WTC11 (cell line): ENCODE measurements around the gene DALRD3.

ENCODE experiments used
- CREB1 ChIP-seq: sonication (generic); formaldehyde crosslinking; IDR thresholded peaks from 2 replicates; pipeline ENCODE4 v1.8.0; 2023; ENCODE audit warnings: mild to moderate bottlenecking, missing genetic modification reagents
- TEAD4 ChIP-seq: sonication (generic); formaldehyde crosslinking; IDR thresholded peaks from 2 replicates; pipeline ENCODE4 v1.8.0; 2022; ENCODE audit warnings: mild to moderate bottlenecking, missing genetic modification reagents
- TF ChIP-seq, protein P1 (sequence below): fragments of 200-600 bp; IDR thresholded peaks from 2 replicates; pipeline ENCODE4 v1.8.0; 2022; ENCODE audit warnings: antibody characterized with exemption
- TF ChIP-seq, protein P2 (sequence below): sonication (generic); formaldehyde crosslinking; IDR thresholded peaks from 2 replicates; pipeline ENCODE4 v1.8.0; 2022; ENCODE audit warnings: mild to moderate bottlenecking, missing genetic modification reagents
- TF ChIP-seq, protein P3 (sequence below): sonication (generic); formaldehyde crosslinking; IDR thresholded peaks from 2 replicates; pipeline ENCODE4 v1.8.1; 2023; ENCODE audit warnings: mild to moderate bottlenecking, missing genetic modification reagents, moderate library complexity

DNA sequence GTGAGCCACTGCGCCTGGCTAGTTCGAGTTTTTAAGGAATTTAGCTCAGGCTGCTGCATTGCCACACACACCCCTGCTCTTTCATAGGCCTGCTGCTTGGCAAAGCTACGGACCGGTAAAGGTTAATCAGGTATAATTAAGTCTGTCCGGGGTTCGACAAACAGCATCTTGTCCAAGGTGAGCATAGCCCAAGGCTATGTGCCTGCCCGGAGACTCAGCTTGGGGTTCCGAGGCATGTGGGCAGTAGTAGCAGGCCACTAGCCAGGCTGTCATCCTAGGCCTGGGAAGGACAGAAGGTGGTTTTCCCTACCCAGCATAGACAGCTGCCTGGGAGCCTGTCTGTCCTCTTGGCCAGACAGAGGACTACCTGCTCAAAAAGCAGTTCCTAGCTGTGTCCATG, 21.7 kb downstream of the DALRD3 start:
- TF ChIP-seq, protein P1, sequence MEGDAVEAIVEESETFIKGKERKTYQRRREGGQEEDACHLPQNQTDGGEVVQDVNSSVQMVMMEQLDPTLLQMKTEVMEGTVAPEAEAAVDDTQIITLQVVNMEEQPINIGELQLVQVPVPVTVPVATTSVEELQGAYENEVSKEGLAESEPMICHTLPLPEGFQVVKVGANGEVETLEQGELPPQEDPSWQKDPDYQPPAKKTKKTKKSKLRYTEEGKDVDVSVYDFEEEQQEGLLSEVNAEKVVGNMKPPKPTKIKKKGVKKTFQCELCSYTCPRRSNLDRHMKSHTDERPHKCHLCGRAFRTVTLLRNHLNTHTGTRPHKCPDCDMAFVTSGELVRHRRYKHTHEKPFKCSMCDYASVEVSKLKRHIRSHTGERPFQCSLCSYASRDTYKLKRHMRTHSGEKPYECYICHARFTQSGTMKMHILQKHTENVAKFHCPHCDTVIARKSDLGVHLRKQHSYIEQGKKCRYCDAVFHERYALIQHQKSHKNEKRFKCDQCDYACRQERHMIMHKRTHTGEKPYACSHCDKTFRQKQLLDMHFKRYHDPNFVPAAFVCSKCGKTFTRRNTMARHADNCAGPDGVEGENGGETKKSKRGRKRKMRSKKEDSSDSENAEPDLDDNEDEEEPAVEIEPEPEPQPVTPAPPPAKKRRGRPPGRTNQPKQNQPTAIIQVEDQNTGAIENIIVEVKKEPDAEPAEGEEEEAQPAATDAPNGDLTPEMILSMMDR, result no peak
- TF ChIP-seq, protein P2, sequence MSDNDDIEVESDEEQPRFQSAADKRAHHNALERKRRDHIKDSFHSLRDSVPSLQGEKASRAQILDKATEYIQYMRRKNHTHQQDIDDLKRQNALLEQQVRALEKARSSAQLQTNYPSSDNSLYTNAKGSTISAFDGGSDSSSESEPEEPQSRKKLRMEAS (CRISPR knock-in tag), result no peak
- TF ChIP-seq, protein P3, sequence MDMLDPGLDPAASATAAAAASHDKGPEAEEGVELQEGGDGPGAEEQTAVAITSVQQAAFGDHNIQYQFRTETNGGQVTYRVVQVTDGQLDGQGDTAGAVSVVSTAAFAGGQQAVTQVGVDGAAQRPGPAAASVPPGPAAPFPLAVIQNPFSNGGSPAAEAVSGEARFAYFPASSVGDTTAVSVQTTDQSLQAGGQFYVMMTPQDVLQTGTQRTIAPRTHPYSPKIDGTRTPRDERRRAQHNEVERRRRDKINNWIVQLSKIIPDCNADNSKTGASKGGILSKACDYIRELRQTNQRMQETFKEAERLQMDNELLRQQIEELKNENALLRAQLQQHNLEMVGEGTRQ (CRISPR knock-in tag), result no peak
- TF ChIP-seq TEAD4, result no peak
- TF ChIP-seq CREB1 (CRISPR knock-in tag), result no peak
